ENCODE results near the gene DISC1. TPM values are rescaled to one million over a fixed set of nuclear protein-coding genes. Genes with fewer than 3 reads are reported as not detected.

DISC1 gene
- total and polyA plus RNA-seq, 2 experiments from 2014 or later = 0.43 to 1.2 TPM

- Histone ChIP-seq H3K36me3 (ENCODE audit: low read depth) (no peaks in the 10 kb centered on the region), H2AFZ (no peak overlapping the region), H3F3A (ENCODE audit: insufficient read depth) (no peaks in the 10 kb centered on the region), H3K4me3 (no peak overlapping the region), H3K4me2 (ENCODE audit: unreplicated experiment) (no peak overlapping the region), H3K27me3 (replicated peaks; ENCODE audit: insufficient read depth) (no peaks in the 10 kb centered on the region), H3K9me2 (ENCODE audit: insufficient read depth) (no peaks in the 10 kb centered on the region), H3K4me1 (ENCODE audit: insufficient read depth) (no peaks in the 10 kb centered on the region), H3K27ac (no peak overlapping the region), H3K9me3 (ENCODE audit: low read depth) (no peaks in the 10 kb centered on the region), H3K79me2 (ENCODE audit: insufficient read depth) (no peaks in the 10 kb centered on the region), H3K9ac (no peak overlapping the region), H4K20me1 (ENCODE audit: insufficient read depth) (no peaks in the 10 kb centered on the region)
- in situ Hi-C loops (cut with MboI) = no loop called here
- DNase-seq = peak; percentile 7
- TF ChIP-seq EZH2phosphoT487 (IDR thresholded peaks at IDR 0.05; ENCODE audit: insufficient read depth, low read depth) (no peak), EZH2 (IDR thresholded peaks at IDR 0.05; ENCODE audit: insufficient read depth, poor library complexity, severe bottlenecking) (no peak)
- 45 to 49% methylated on average over 8 of the region's 8 CpGs for WGBS, 2 experiments (ENCODE audit: low coverage in 1 of 2, low lambda C conversion rate in 2 of 2, missing lambda C conversion rate in 2 of 2)
These were observed 412.4 kb downstream of the DISC1 start for GRCh38 chr1:232038706-232039677.

GRCh38 chr1:232040260-232040659 is 413.7 kb downstream of the DISC1 start:
- H4K20me1 ChIP-seq (ENCODE audit: insufficient read depth) = no peaks in the 10 kb centered on the region
- in situ Hi-C loops (cut with MboI) = no loop called here
- no peaks in the 10 kb centered on the region for H3F3A ChIP-seq (ENCODE audit: insufficient read depth)
- H3K4me2 ChIP-seq (ENCODE audit: unreplicated experiment) = no peak overlapping the region
- H3K4me3 ChIP-seq = no peak overlapping the region
- no peaks in the 10 kb centered on the region for H3K27me3 ChIP-seq (replicated peaks; ENCODE audit: insufficient read depth)
- no peaks in the 10 kb centered on the region for H3K9me2 ChIP-seq (ENCODE audit: insufficient read depth)
- H3K9me3 ChIP-seq (ENCODE audit: low read depth) = no peaks in the 10 kb centered on the region
- no peak overlapping the region for H3K27ac ChIP-seq
- no peak for DNase-seq
- WGBS, 2 experiments (ENCODE audit: low coverage in 1 of 2, low lambda C conversion rate in 2 of 2, missing lambda C conversion rate in 2 of 2) = 95 to 96% methylated on average over 3 of the region's 3 CpGs
- no peak overlapping the region for H3K9ac ChIP-seq
- TF ChIP-seq EZH2 (IDR thresholded peaks at IDR 0.05; ENCODE audit: insufficient read depth, poor library complexity, severe bottlenecking) (no peak), EZH2phosphoT487 (IDR thresholded peaks at IDR 0.05; ENCODE audit: insufficient read depth, low read depth) (no peak)
- H3K36me3 ChIP-seq (ENCODE audit: low read depth) = no peaks in the 10 kb centered on the region
- no peaks in the 10 kb centered on the region for H3K79me2 ChIP-seq (ENCODE audit: insufficient read depth)
- H3K4me1 ChIP-seq (ENCODE audit: insufficient read depth) = no peaks in the 10 kb centered on the region
- H2AFZ ChIP-seq = no peak overlapping the region

GRCh38 chr1:232044728-232045127 is 418.1 kb downstream of the DISC1 start:
- no peaks in the 10 kb centered on the region for H3K36me3 ChIP-seq (ENCODE audit: low read depth)
- no peak overlapping the region for H2AFZ ChIP-seq
- no peaks in the 10 kb centered on the region for H3F3A ChIP-seq (ENCODE audit: insufficient read depth)
- H3K9me2 ChIP-seq (ENCODE audit: insufficient read depth) = no peaks in the 10 kb centered on the region
- H3K9ac ChIP-seq = no peak overlapping the region
- no peaks in the 10 kb centered on the region for H3K9me3 ChIP-seq (ENCODE audit: low read depth)
- no peaks in the 10 kb centered on the region for H4K20me1 ChIP-seq (ENCODE audit: insufficient read depth)
- H3K4me1 ChIP-seq (ENCODE audit: insufficient read depth) = no peaks in the 10 kb centered on the region
- H3K27me3 ChIP-seq (replicated peaks; ENCODE audit: insufficient read depth) = no peaks in the 10 kb centered on the region
- no peak for DNase-seq
- 56 to 62% methylated on average over 3 of the region's 3 CpGs for WGBS, 2 experiments (ENCODE audit: low coverage in 1 of 2, low lambda C conversion rate in 2 of 2, missing lambda C conversion rate in 2 of 2)
- no peak overlapping the region for H3K4me2 ChIP-seq (ENCODE audit: unreplicated experiment)
- in situ Hi-C loops (cut with MboI) = no loop called here
- no peak overlapping the region for H3K27ac ChIP-seq
- TF ChIP-seq EZH2 (IDR thresholded peaks at IDR 0.05; ENCODE audit: insufficient read depth, poor library complexity, severe bottlenecking) (no peak), EZH2phosphoT487 (IDR thresholded peaks at IDR 0.05; ENCODE audit: insufficient read depth, low read depth) (no peak)
- H3K4me3 ChIP-seq = no peak overlapping the region
- no peaks in the 10 kb centered on the region for H3K79me2 ChIP-seq (ENCODE audit: insufficient read depth)

GRCh38 chr1:232045139-232045994 is 418.8 kb downstream of the DISC1 start:
- no peaks in the 10 kb centered on the region for H3K79me2 ChIP-seq (ENCODE audit: insufficient read depth)
- H2AFZ ChIP-seq = no peak overlapping the region
- DNase-seq = no peak
- no peak overlapping the region for H3K4me3 ChIP-seq
- H3K9ac ChIP-seq = no peak overlapping the region
- no peaks in the 10 kb centered on the region for H3F3A ChIP-seq (ENCODE audit: insufficient read depth)
- H3K4me2 ChIP-seq (ENCODE audit: unreplicated experiment) = no peak overlapping the region
- H3K9me2 ChIP-seq (ENCODE audit: insufficient read depth) = no peaks in the 10 kb centered on the region
- H3K27ac ChIP-seq = no peak overlapping the region
- 54% methylated on average over 8 of the region's 8 CpGs for WGBS, 2 experiments (ENCODE audit: low coverage in 1 of 2, low lambda C conversion rate in 2 of 2, missing lambda C conversion rate in 2 of 2)
- no peaks in the 10 kb centered on the region for H3K36me3 ChIP-seq (ENCODE audit: low read depth)
- no peaks in the 10 kb centered on the region for H3K27me3 ChIP-seq (replicated peaks; ENCODE audit: insufficient read depth)
- H3K4me1 ChIP-seq (ENCODE audit: insufficient read depth) = no peaks in the 10 kb centered on the region
- TF ChIP-seq EZH2 (IDR thresholded peaks at IDR 0.05; ENCODE audit: insufficient read depth, poor library complexity, severe bottlenecking) (no peak), EZH2phosphoT487 (IDR thresholded peaks at IDR 0.05; ENCODE audit: insufficient read depth, low read depth) (no peak)
- no peaks in the 10 kb centered on the region for H4K20me1 ChIP-seq (ENCODE audit: insufficient read depth)
- in situ Hi-C loops (cut with MboI) = no loop called here
- H3K9me3 ChIP-seq (ENCODE audit: low read depth) = no peaks in the 10 kb centered on the region

Data from GM23248 (cell line).